NCI-H1694 (cell line): ENCODE results near the gene GOLGA6L7.
"Not testable (repeated sequence)": the region's sequence is repeated elsewhere in the genome, so short reads cannot be mapped to it uniquely, and the experiment has no call there.

Experiments used
- DNase-seq: peaks from one replicate; lab custom pipeline; 2025; lab: John Stamatoyannopoulos, UW

The GOLGA6L7 gene

DNA sequence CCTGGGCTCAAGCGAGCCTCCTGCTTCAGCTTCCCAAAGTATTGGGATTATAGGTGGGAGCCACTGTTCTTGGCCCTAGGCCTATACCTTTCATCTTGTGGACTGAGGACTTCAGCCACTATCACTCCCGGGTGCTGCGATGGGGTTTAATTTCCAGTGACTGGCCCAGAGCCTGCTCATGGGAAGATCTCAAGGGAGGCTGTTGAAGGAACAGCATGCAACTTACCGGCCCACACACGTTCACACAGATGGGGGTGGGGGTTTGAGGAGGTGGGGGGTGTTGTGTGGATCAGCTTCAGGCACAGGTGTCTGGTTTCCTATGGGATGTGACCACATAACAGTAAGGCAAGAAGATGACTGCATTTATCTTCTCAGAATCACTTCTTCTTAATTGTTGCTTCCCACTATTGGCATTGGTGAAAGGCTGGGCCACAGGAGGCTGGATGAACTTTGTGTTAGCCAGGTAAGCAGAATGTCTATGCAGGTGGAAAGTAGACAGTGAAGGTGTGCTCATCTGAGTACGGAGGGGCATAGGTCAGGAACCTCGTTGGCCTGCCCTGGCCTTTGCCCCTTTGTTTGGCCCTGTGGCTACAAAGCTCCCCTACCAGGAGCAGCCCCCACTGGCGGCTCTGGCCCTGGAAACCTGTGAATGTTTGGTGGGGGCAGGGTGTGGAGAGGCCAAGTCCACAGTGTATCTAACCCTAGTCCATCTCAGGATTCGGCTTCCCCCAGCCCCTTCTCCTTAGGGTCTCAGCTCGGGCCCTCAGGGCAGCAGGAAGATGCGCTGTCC, 35.9 kb upstream of the GOLGA6L7 start:
- DNase-seq = no peak

DNA sequence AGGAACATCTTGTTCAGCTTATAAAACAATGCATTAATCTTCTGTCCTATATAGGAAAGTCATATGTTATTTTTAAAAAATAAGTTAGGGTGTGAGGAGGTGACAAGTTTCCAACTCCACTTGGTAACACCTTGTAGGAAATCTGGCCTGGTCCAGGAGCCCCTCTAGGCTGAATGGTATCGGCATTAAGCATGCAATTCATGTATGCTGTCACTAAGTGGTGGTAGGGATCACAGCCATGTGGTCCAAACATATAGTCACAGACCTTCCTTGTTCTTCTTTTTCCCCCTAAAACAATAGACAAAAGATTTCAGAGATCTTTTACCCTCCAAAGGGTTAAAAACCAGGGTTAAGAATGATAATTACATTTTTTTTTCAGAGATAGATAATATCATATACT, 33.2 kb upstream of the GOLGA6L7 start:
- no peak for DNase-seq

DNA sequence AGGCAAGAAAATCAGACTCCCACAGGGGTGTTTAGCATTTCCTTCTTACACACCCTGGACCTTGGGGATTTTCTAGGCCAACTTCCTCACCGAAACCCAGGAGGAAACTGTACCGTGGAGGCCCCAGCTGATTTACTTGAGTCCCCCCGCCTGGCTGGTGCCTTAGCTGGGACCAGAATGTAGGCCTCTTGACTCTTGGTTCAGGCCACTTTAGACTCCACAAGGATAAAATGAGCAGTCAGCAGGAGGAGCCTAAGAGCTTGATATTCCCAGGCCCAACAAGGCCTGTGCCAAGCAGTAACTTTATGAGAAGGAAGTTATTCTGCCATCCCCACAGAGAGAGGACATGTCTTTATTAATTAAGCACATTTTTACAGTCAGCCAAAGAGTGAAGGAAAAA, 32.7 kb upstream of the GOLGA6L7 start:
- DNase-seq = no peak

DNA sequence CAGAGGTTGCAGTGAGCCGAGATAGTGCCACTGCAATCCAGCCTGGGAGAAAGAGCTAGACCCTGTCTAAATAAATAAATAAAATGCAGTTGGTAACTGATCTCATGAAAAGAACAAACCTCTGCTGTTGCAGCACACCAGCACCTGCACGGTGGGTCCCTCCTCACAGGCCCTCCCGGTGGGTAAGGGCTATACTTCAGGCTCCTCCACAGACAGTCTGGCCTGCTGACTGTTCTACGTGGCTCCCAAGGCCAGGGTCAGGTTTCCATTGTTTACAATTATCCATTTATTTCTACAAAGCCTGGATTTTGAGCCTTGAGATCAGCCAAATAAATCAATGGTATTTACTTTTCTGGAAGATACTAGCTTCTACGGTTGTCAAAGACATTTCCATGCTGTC, 32.2 kb upstream of the GOLGA6L7 start:
- no peak for DNase-seq

DNA sequence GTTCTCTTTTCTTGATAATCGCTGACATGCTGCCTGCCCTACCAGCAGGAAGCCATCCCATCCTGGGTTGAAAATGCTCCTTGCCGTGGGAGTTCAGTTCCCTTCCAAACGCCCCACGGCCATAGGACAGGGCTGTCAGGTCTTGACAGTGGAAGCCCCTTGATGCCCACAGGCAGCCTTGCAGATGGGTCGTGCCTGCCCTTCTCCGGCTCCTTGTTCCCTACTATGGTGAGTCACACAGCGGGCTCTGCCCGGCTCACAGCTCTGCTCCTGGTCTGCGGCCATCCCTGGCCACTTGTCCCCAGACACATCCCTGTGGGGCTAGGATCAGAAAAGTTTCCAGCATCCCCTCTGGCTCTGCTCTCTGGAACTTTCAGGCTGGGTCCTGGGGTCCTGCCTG, 31.1 kb upstream of the GOLGA6L7 start:
- DNase-seq = no peak

DNA sequence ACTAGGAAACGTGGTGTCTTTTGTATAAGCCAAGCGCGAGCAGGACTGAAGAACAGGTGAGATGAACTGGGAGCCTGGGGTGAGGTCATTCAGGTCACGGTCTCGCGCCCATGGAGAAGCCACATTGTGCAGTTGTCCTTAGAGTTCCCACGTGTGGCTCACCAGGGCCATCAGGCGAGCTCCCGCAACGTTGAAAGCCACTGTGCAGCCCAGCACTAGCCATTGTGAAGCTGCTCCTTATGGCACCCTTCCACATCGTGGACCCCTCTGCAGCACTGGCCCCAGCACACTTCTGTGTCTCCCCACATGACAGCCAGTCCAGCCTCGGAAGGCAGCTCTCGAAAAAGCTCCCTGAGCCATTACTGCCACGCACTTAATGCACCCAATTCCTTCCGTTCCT, 29.8 kb upstream of the GOLGA6L7 start:
- no peak for DNase-seq

DNA sequence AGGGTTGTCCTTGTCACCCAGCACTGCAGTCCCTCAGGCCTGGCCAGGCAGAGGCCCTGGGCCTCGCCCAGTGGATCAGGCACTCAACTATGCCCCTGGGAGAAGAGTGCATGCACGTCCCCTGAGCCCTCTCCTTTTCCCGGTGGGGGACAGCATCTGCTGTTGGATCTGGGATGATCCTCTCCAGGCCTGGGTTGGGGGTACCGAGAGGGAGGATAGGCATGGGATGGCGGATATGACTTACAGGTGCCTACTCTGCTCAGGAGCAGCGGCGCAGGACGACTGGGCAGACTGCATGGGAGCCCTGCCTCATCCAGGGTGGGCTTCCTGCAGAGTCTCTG, 28.4 kb upstream of the GOLGA6L7 start:
- no peak for DNase-seq

DNA sequence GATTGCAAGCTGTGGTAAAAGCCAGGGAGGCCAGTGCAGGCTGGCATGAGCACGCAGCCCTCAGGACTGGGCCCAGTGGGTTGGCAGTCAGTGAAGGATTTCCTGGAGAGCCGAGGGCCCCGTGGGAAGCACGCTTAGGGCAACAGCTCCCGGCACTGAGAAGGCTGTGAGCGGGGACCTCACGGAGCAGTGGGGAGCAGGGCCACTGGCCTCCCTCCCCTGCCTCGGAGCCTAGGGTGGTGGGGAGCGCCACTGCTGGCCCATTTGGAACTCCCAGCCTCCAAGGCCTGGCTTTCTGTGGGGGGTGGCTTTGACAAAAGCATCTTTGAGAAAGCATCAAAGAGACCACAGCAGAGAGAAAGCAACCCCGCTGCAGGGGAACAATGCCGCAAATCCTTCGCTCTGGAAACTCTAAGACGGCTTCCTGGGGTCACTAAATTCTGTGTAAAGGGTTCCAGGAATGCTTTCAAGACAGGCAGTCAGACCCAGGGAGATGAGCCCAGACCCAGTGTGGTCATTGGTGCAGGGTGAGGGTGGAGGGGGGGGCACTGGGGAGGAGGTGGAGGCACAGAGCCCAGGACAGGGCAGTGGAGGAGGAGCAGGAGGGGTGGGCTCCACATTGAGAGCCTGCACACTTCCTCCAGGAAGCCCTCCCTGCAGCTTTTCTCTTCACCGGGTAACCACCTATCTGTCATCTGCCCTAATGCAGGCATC, 27.8 kb upstream of the GOLGA6L7 start:
- no peak for DNase-seq

DNA sequence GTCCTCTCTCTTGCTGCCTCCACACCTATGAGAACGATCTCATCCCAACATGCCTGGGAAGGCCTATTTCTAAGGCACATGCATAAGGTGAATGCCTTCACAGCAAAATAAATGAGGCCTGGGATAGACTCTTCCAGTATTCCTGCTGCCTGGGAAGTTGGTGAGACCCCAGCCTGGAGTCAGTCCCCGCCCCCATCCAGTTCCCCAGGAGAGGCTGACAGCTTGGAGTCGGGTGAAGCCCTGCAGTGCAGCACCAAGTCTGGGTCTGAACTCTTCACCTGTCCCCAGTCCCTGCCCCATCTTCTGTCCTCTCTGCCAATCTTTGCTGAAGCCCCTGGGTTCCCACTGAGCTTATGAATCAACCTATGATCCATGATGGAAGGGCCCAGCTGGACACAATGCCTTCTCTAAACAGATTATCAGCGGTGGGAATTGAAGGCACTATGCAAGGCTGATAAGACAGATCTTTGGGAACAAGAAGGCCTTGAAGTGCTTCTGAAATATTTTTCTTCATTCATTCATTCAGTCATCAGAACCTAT, 27.1 kb upstream of the GOLGA6L7 start:
- DNase-seq = no peak

DNA sequence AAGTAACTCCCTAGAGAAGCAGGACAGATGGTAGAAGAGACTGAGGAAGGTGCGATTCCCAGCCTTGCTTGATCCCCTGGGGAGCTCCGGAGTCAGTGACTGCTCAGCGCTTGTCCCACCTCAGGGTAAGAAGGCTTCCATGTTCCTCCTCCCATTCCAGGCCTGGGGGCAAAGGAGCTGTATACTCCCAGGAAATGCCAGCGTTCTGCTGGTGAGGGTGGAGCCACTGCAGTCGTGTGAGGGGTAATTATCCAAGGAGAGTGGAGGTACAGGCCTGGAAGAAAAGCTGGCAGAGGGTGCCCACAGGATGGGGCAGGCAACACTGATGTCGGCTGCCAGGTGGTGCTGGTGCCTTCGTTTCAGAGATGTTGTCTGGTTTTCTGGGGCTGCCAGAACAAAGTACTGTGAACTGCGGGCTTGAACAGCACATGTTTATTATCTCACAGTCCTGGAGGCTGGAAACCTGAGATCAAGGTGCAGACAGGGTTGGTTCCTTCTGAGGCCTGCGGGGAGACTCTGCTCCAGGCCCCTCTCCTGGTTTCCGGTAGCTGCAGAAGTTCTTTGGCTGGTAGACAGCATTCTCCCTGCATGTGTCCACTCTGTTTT, 25.2 kb upstream of the GOLGA6L7 start:
- DNase-seq = no peak

DNA sequence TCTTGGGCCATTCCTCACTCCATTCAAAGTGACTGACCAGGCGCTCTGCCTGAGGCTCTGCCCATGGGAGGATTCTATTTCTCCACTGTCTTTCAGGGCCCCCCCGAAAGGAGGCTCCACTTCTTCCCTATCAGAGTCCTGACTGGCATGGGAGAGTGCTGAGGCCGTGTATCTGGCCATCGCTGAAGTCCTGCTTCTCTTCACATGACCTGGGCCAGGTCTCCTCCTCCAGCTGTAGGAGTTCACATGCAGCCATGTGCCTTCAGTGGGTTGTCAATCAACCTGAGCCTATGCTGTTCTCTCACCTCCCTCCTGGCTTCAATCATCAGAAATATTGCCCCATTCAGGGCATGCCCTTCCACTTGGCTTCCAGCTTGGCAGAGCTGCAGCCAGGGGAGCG, 24.6 kb upstream of the GOLGA6L7 start:
- no peak for DNase-seq

DNA sequence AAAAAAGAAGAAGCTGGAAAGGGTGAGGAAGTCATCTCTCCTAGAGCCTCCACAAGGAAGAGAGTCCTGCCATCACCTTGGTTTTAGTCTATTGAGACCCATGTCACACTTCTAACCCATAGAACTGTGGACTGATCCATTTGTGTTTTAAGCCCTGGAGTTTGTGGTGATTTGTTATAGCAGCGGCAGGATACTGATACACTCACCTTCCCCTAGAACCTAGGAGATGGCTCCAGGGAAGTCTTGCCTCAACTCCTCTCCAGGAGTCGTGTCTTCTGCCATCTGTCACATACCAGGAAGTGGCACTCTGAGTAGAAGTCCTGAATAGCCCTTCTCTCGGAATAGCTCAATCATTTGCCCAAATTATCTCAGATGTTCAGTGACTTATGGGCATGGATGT, 22.7 kb upstream of the GOLGA6L7 start:
- no peak for DNase-seq

DNA sequence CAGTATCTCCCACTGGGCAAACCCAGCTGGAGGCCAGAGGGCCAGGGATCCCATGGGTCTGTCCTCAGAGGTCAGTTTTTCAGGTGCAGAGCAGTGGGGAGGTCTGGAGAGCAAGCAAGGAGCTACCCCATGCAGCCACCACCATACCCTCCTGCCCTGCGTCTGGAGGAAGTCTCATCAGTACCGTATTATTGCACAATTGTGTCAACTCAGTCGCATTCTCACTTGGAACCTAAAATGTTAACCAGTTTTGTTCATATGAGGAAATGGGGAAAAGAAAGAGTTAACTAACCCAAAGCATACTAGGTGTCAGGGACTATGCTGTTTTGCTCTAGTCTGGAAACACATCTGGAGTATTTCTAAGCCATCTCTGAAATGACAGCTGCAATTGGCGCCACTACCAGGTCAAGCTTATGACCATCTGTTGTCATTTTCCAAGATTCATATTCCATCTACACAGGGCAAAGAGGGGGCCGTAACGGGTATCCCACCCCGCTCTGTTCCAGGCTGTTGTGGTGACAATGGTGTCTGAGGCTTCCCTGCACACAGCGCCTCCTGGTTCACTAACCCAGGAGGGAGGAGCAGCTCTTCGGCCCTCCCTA, 20.4 kb upstream of the GOLGA6L7 start:
- no peak for DNase-seq

DNA sequence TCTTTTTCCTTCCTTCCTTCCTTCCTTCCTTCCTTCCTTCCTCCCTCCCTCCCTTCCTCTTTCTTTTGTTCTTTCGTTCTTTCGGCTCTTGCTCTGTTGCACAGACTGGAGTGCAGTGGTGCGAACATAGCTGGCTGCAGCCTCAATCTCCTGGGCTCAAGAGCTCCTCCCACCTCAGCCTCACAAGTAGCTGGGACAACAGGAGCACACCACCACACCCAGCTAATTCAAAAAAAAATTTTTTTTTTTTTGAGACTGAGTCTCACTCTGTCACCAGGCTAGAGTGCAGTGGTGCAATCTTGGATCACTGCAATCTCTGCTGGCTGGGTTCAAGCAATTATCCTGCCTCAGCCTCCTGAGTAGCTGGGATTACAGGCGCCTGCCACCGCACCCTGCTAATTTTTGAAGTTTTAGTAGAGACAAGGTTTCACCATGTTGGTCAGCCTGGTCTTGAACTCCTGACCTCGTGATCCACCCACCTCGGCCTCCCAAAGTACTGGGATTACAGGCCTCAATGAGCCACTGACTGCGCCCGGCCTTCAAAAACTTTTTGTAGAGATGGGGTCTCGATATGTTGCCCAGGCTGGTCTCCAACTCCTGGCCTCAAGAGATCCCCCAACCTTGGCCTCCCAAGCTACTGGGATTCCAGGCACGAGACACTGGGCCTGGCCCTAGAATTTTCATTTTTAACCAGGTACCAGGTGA, 13.3 kb upstream of the GOLGA6L7 start:
- DNase-seq = not testable (repeated sequence)

DNA sequence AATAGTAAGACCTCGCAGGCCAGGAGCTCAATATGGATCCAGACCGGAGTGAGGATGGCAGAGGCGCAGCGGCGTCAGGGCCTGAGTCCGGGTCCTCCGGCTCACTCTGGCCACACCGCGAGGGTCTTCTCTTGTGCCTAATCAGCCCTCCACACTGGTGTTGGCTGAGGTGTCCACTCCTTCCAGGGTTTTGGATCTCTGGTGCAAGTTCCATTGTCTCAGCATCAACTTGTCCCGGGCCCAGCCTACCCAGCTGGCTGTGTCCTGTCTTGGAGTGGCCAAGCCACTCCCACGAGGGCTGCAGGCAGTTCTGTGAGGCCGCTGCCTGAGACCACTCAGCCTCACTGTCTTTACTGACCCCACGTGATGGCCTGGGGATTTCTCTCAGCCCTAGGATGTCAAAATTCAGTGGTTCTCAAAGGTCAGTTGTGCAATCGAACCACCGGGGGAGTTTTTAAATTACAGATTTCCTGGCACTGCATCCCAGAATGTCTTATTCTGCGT, 12.6 kb upstream of the GOLGA6L7 start:
- no peak for DNase-seq

DNA sequence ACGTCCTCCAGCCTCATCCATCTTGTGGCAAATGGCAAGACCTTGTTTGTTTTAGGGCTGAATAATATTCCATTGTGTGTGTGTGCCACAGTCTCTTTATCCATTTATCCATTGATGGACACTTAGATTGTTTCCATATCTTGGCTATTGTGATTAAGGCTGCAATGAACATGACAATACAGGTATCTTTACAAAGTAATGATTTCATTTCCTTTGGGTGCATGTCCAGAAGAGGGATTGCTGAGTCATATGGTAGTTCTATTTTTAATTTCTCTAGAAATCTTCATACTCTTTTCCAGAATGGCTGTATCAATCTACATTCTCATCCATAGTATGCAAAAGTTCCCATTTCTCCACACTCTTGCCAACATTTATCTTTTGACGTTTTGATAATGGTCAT, 6.1 kb upstream of the GOLGA6L7 start:
- DNase-seq = not testable (repeated sequence)

DNA sequence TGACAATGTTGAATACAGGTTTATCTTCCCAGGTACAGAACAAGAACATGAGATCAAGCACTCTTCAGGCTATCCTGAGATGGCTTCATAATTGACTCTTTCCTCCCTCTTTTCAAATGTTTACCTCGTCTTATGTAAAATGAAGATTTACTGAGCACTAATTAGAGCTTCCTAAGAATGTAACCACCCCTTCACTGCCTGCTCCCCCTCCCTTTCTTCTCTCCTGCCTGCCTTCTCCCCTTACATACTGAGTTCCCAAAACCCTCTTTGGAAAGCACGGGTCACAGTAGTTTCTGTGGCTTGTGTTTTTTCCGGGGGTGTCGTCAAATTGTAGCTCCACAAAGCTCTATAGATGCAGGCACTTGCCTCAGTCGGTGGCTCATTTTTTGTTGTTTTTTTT, 5.2 kb upstream of the GOLGA6L7 start:
- DNase-seq = not testable (repeated sequence)

DNA sequence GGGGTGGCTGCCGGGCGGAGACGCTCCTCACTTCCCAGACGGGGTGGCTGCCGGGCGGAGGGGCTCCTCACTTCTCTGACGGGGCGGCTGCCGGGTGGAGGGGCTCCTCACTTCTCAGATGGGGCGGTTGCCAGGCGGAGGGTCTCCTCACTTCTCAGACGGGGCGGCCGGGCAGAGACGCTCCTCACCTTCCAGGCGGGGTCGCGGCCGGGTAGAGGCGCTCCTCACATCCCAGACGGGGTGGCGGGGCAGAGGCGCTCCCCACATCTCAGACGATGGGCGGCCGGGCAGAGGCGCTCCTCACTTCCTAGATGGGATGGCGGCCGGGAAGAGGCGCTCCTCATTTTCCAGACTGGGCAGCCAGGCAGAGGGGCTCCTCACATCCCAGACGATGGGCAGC, 1.3 kb upstream of the GOLGA6L7 start:
- not testable (repeated sequence) for DNase-seq

DNA sequence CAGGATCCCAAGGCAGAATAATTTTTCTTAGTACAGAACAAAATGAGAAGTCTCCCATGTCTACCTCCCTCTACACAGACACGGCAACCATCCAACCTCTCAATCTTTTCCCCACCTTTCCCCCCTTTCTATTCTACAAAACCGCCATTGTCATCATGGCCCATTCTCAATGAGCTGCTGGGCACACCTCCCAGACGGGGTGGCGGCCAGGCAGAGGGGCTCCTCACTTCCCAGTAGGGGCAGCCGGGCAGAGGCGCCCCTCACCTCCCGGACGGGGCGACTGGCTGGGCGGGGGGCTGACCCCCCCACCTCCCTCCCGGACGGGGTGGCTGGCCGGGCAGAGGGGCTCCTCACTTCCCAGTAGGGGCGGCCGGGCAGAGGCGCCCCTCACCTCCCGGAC, 827 bp upstream of the GOLGA6L7 start:
- DNase-seq = not testable (repeated sequence)

DNA sequence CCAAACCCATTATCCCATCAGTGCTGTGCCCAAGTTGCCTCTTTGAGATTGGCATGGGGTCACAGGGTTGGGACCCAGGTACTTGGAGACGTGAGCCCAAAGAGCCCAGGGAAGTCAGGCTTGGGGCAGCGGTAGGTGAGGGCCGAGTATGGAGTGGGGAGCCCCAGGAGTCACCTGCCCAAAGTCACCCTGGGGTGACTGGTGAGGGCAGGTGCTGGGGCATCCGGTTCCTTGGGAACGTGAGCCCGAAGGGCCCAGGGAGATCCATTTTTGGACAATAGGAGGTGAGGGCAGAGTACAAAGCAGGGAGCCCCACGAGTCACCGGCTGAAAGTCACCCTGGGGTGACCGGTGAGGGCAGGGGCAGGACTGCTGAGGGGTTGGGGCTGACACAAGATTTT, 485 bp downstream of the GOLGA6L7 start:
- DNase-seq = not testable (repeated sequence)

DNA sequence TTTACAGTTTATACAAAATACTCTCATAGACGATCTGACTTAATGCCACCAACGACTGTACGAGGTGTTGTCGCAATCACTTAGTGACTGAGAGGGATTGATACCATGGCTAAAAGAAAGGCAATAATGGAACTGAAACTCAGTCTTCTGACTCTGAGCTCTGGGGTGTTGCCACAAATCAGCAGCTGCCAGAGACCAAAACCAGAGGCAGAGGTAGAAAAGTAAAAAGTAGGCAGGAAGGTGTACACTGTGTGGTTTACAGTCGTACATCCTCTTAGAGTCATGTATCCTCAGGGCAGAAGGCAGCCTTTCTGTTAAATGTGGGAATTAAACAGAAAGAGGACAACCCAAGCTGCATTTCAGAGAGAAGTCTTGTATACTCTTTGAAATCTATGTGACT, 1.2 kb downstream of the GOLGA6L7 start:
- DNase-seq = not testable (repeated sequence)

DNA sequence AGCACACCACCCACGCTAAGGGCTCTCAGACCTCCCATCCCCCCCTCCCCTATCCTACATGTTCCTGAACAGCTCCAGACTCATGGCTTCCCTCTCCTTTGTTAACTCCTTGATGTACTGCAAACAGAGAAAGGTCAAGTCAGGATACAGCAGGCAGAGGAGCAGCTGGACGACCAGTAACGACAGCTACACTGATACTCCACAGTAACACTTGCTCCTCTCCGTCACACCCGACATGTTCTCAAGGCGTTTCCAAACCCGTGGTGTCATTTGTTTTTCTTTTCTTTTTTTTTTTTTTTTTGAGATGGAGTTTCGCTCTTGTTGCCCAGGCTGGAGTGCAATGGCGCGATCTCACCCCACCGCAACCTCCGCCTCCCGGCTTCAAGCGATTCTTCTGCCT, 4.3 kb downstream of the GOLGA6L7 start:
- not testable (repeated sequence) for DNase-seq
